OCI-LY7 (cell line): ENCODE results near the gene SLC2A2. TPM values are rescaled to one million over a fixed set of nuclear protein-coding genes. Genes with fewer than 3 reads are reported as not detected.

Experiments used
- BruUV-seq: library from RNA; stranded (reverse); fragments of 400-500 nt; replicated peaks from 2 replicates; lab custom pipeline; 2021; lab: Mats Ljungman, UMichigan
- CTCF ChIA-PET: fragments of 300-600 bp; sonication (Branson Sonifier 250); formaldehyde crosslinking; loops from one replicate; lab custom pipeline; 2022; ENCODE audit warnings: antibody characterized with exemption; ENCODE audit not compliant: unreplicated experiment; lab: Charles Lee
- POLR2A ChIA-PET: fragments of 300-600 bp; sonication (Branson Sonifier 250); formaldehyde crosslinking; loops from one replicate; lab custom pipeline; 2022; ENCODE audit warnings: antibody characterized with exemption; lab: Charles Lee
- DNase-seq: peaks from one replicate; pipeline ENCODE4 v3.0.0-alpha.2; 2015; ENCODE audit warnings: low spot score
- H2AFZ ChIP-seq: fragments of 200-600 bp; sonication (generic), shearing (Covaris generic); 2 replicates; pipeline ENCODE4 v1.6.1; 2014; ENCODE audit warnings: mild to moderate bottlenecking, antibody characterized with exemption, low read length, moderate library complexity
- H3K27ac ChIP-seq: fragments of 200-600 bp; sonication (generic); 2 replicates; pipeline ENCODE4 v1.5.1; 2014; ENCODE audit warnings: mixed run types, low read depth, mild to moderate bottlenecking, moderate library complexity, low read length, inconsistent platforms; ENCODE audit not compliant: poor library complexity, severe bottlenecking
- H3K36me3 ChIP-seq: fragments of 200-600 bp; sonication (generic); 2 replicates; pipeline ENCODE4 v1.6.1; 2014; ENCODE audit warnings: mild to moderate bottlenecking, antibody characterized with exemption, low read length, moderate library complexity, mixed read lengths; ENCODE audit not compliant: insufficient read depth
- H3K4me1 ChIP-seq: fragments of 200-600 bp; sonication (generic); 2 replicates; pipeline ENCODE4 v1.5.1; 2014; ENCODE audit warnings: mild to moderate bottlenecking, low read length; ENCODE audit not compliant: insufficient read depth, poor library complexity, severe bottlenecking
- H3K4me2 ChIP-seq: fragments of 200-600 bp; sonication (generic); 2 replicates; pipeline ENCODE4 v1.6.1; 2014; ENCODE audit warnings: mild to moderate bottlenecking, low read length
- H3K4me3 ChIP-seq: fragments of 200-600 bp; sonication (generic); 2 replicates; pipeline ENCODE4 v1.5.1; 2014; ENCODE audit warnings: mild to moderate bottlenecking, low read depth, low read length; ENCODE audit not compliant: poor library complexity, severe bottlenecking
- H3K79me2 ChIP-seq: fragments of 200-600 bp; sonication (generic); 2 replicates; pipeline ENCODE4 v1.6.1; 2016; ENCODE audit warnings: low read depth, mild to moderate bottlenecking, low read length, moderate library complexity, mixed read lengths; ENCODE audit not compliant: insufficient read depth
- H3K9me2 ChIP-seq: fragments of 200-600 bp; sonication (generic); 2 replicates; pipeline ENCODE4 v1.6.1; 2016; ENCODE audit warnings: mild to moderate bottlenecking, low read length, mixed read lengths; ENCODE audit not compliant: insufficient read depth
- H3K9me3 ChIP-seq: fragments of 200-600 bp; sonication (generic); 2 replicates; pipeline ENCODE4 v1.6.1; 2014; ENCODE audit warnings: mild to moderate bottlenecking, mixed run types, low read length, mixed read lengths
- H4K20me1 ChIP-seq: fragments of 200-600 bp; sonication (generic); 2 replicates; pipeline ENCODE4 v1.6.1; 2014; ENCODE audit warnings: mild to moderate bottlenecking, antibody characterized with exemption, low read length, moderate library complexity, mixed read lengths; ENCODE audit not compliant: insufficient read depth
- CTCF ChIP-seq: fragments of 200-600 bp; sonication (generic); conservative IDR thresholded peaks from 2 replicates; pipeline ENCODE4 v1.5.1; 2014; ENCODE audit warnings: mild to moderate bottlenecking, antibody characterized with exemption, low read length, moderate library complexity, mixed read lengths
- EZH2phosphoT487 ChIP-seq: fragments of 200-600 bp; sonication (generic); IDR thresholded peaks from 2 replicates; pipeline ENCODE4 v1.6.1; 2018; ENCODE audit warnings: low read depth, borderline replicate concordance, mild to moderate bottlenecking, mixed run types, antibody characterized with exemption, low read length, moderate library complexity, mixed read lengths
- intact Hi-C: fragments of 100-400 bp; cut with micrococcal nuclease; formaldehyde crosslinking; loops from one replicate; pipeline ENCODE4 v1.10.0; 2022; ENCODE audit not compliant: unreplicated experiment
- total RNA-seq, 2 experiments: library from RNA; depleted of rRNA in 1 of 2; stranded (reverse); fragments of >200 nt in 1 of 2; shearing (Covaris generic) in 1 of 2; gene quantifications; 2 replicates each; pipeline ENCODE4 v1.2.3, GENCODE V29; 2014 to 2022

SLC2A2 gene
- total RNA-seq, 2 experiments from 2014 or later = not detected

GRCh38 chr3:171044835-171045793, 18.6 kb upstream of the SLC2A2 start:
- no TSS peak for BruUV-seq

GRCh38 chr3:171044384-171044783, 17.9 kb upstream of the SLC2A2 start:
- Histone ChIP-seq H3K9me2 (no peaks in the 10 kb centered on the region), H3K79me2 (no peaks in the 10 kb centered on the region), H2AFZ (no peak overlapping the region), H3K4me2 (no peak overlapping the region), H3K36me3 (no peaks in the 10 kb centered on the region), H4K20me1 (no peaks in the 10 kb centered on the region), H3K9me3 (no peaks in the 10 kb centered on the region), H3K4me3 (no peak overlapping the region), H3K27ac (no peak overlapping the region), H3K4me1 (no peaks in the 10 kb centered on the region)
- CTCF ChIA-PET = no interaction called here
- TF ChIP-seq EZH2phosphoT487 (no peak), CTCF (no peak)
- DNase-seq = no peak
- intact Hi-C loops = no loop called here
- BruUV-seq = no TSS peak
- POLR2A ChIA-PET = interaction anchor here (1.0 kb wide), 1 partner anchor 11 kb away, joined by 3 read pairs; no protein-coding TSS in a partner anchor

More at GRCh38 chr3:171044835-171045793, 18.6 kb upstream of the SLC2A2 start:
- H3K9me2 ChIP-seq = no peaks in the 10 kb centered on the region
- no peaks in the 10 kb centered on the region for H3K36me3 ChIP-seq
- no peak overlapping the region for H2AFZ ChIP-seq
- no peak overlapping the region for H3K4me3 ChIP-seq
- H3K27ac ChIP-seq = no peak overlapping the region
- CTCF ChIA-PET = no interaction called here
- intact Hi-C loops = no loop called here
- TF ChIP-seq CTCF (no peak), EZH2phosphoT487 (no peak)
- H3K79me2 ChIP-seq = no peaks in the 10 kb centered on the region
- H3K9me3 ChIP-seq = no peaks in the 10 kb centered on the region
- H3K4me2 ChIP-seq = no peak overlapping the region
- POLR2A ChIA-PET = interaction anchor here (0.6 to 1.0 kb wide), 2 partner anchors 12 to 1477 kb away, joined by 3 read pairs; no protein-coding TSS in a partner anchor
- no peaks in the 10 kb centered on the region for H4K20me1 ChIP-seq
- no peaks in the 10 kb centered on the region for H3K4me1 ChIP-seq
- DNase-seq = no peak

- Histone ChIP-seq H3K9me3 (no peaks in the 10 kb centered on the region), H3K27ac (no peak overlapping the region), H3K4me2 (no peak overlapping the region), H3K9me2 (no peaks in the 10 kb centered on the region), H3K36me3 (no peaks in the 10 kb centered on the region), H2AFZ (no peak overlapping the region), H3K4me1 (no peaks in the 10 kb centered on the region), H3K79me2 (no peaks in the 10 kb centered on the region), H4K20me1 (no peaks in the 10 kb centered on the region), H3K4me3 (no peak overlapping the region)
- intact Hi-C loops = no loop called here
- BruUV-seq = no TSS peak
- TF ChIP-seq CTCF (no peak), EZH2phosphoT487 (no peak)
- DNase-seq = no peak
- ChIA-PET CTCF (no interaction called here), POLR2A (no interaction called here)
These were observed 13.2 kb upstream of the SLC2A2 start for GRCh38 chr3:171039674-171040073.
